Fibroblast of the aortic adventitia (primary cell): ENCODE measurements around the gene MIER1. TPM values are rescaled to one million over a fixed set of nuclear protein-coding genes. Genes with fewer than 3 reads are reported as not detected.

ENCODE experiments used
- DNase-seq: peaks from one replicate; pipeline ENCODE4 v3.0.0-alpha.2; 2010; ENCODE audit warnings: low read depth
- H3K4me3 ChIP-seq: 2 replicates; pipeline ENCODE4 v1.5.1; 2011; ENCODE audit warnings: low read depth, mild to moderate bottlenecking, control low read depth, low read length, moderate library complexity
- total RNA-seq: library from RNA; depleted of rRNA; stranded (reverse); fragments of >200 nt; gene quantifications from 2 replicates; pipeline ENCODE4 v1.2.3, GENCODE V29; 2012; ENCODE audit warnings: low replicate concordance
- TF ChIP-seq, protein P1 (sequence below): IDR thresholded peaks from 2 replicates; pipeline ENCODE4 v1.5.1; 2011; ENCODE audit warnings: mild to moderate bottlenecking, low read length, control low read depth, inconsistent platforms; ENCODE audit not compliant: insufficient read depth

MIER1 gene
- total RNA-seq, 1 donor: 62.2 TPM

DNA sequence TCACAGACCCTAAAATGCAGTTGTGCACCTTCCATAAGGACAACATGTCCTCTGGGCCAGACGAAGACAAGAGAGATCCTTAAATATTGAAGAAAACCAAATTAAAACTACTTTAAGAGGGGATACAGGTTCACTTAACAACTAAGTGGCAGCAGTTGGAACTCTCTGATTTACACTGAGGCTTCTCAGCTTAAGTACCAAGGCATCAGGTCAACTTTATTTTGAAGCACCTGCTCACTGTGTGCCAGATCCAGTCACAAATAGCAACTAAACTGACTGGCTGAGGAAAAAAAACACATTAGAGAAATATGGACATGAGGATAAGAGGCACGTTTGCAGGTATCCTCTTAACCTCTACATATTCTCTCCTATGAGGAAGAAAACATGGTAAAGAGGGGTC, 96.0 kb downstream of the MIER1 start:
- TF ChIP-seq, protein P1, sequence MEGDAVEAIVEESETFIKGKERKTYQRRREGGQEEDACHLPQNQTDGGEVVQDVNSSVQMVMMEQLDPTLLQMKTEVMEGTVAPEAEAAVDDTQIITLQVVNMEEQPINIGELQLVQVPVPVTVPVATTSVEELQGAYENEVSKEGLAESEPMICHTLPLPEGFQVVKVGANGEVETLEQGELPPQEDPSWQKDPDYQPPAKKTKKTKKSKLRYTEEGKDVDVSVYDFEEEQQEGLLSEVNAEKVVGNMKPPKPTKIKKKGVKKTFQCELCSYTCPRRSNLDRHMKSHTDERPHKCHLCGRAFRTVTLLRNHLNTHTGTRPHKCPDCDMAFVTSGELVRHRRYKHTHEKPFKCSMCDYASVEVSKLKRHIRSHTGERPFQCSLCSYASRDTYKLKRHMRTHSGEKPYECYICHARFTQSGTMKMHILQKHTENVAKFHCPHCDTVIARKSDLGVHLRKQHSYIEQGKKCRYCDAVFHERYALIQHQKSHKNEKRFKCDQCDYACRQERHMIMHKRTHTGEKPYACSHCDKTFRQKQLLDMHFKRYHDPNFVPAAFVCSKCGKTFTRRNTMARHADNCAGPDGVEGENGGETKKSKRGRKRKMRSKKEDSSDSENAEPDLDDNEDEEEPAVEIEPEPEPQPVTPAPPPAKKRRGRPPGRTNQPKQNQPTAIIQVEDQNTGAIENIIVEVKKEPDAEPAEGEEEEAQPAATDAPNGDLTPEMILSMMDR: no peak
- no peak overlapping the region for H3K4me3 ChIP-seq
- no peak for DNase-seq

DNA sequence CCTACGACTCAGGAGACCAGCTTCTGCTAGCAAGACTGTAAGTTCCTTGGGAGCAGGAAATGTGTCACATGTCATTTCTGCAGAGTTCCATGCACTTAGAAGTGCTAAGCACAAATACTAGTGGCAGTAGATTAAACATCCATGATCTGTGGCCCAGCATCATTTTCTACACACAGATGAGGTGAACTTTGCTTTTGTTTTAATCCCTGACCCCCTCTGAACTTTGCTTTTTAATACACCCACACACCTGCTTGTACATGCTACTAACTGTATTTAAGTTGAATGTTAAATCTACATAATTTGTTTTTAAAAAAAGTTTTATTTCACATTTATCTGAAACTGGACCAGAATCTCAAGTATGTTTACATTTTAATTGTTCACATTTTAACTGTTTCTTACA, 104.7 kb downstream of the MIER1 start:
- DNase-seq: no peak
- TF ChIP-seq, protein P1: no peak

DNA sequence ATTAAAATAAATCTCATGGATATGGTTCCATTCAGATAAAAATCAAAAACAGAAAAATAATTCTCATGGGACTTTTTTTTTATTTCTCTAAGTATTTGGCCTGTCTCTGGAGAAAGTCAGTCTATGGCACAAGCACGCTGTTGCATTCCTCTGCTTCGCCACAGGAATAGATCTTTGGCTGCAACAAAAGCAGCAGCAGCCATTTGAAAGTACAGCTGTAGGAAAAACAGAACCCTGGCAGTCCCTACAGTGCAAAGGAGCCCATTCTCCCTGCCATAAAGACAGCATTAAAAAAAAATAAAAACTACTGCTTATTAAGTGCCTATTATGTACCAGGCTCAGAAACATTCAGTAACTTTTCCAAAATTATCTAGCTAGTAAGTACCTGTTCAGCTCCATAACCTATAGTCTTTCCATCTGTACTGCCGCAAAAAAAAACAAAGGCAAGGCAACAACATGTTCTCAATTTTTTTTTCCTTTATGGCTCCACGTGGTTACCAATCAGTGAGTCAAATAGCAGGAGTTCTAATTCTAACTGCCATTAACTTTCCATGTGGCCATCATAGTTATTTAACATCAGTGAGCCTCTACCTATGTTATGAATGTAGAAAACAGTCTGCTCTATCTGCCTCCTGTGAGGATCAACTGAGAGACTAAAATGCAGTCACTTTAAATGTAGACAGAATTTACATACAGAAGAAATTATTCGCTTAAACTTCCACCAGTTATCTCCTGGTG, 106.5 kb downstream of the MIER1 start:
- H3K4me3 ChIP-seq: no peak overlapping the region
- DNase-seq: peak; percentile 78
- TF ChIP-seq, protein P1: no peak

More for the DNA sequence above, 104.7 kb downstream of the MIER1 start:
- no peak overlapping the region for H3K4me3 ChIP-seq

DNA sequence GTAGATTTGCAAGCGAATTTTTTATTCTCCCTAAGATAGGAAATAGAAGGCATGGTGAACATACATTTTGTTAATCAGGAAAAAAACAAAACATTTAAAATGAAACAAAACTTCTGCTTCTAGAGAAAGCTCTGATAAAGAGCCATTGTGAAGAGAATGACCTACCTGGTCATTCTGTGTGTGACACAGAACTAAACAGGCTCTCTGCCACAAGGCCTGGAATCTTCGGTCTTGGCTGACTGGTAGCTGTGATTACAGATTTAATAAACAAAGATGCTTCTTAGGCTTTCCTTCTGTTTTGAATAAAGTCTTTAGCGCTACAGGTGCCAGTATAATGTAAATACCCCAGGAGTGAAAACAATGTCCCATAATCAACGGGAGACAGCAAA, 107.1 kb downstream of the MIER1 start:
- TF ChIP-seq, protein P1: no peak

More for the DNA sequence above, 107.1 kb downstream of the MIER1 start:
- no peak for DNase-seq
- no peak overlapping the region for H3K4me3 ChIP-seq

Other genes starting within 250 kb of the MIER1 start
- 1.4 TPM in 1 of 2 replicates, not detected in the other for gene DYNLT5, start 172.5 kb upstream of the MIER1 start, total RNA-seq
- gene INSL5, start 123.7 kb upstream of the MIER1 start, total RNA-seq: not detected in 2 replicates
- 3.6 and 11.4 TPM in 2 replicates for gene DNAI4, start 134 bp upstream of the MIER1 start, total RNA-seq
- gene SLC35D1, start 129.2 kb downstream of the MIER1 start, total RNA-seq: 8.7 and 12.6 TPM in 2 replicates
- gene C1orf141, start 210.0 kb downstream of the MIER1 start, total RNA-seq: 0.65 TPM in 1 of 2 replicates, not detected in the other
- gene IL23R, start 241.5 kb downstream of the MIER1 start, total RNA-seq: not detected in 2 replicates